AG09319 (cell line): ENCODE results near the gene TMEM41B.
"Not testable (repeated sequence)": the region's sequence is repeated elsewhere in the genome, so short reads cannot be mapped to it uniquely, and the experiment has no call there.

Experiments
- DNase-seq: peaks from one replicate; pipeline ENCODE4 v3.0.0-alpha.2; 2010; ENCODE audit warnings: low read depth; ENCODE audit errors: extremely low read depth
- CTCF ChIP-seq: IDR thresholded peaks from 2 replicates; pipeline ENCODE4 v1.5.1; 2011; ENCODE audit warnings: low read depth, mild to moderate bottlenecking, inconsistent platforms, low read length, moderate library complexity

The TMEM41B gene

GRCh38 chr11:9341638-9342178, 27.3 kb upstream of the TMEM41B start:
- TF ChIP-seq CTCF, result no peak
- DNase-seq, result no peak

GRCh38 chr11:9332655-9333054, 18.3 kb upstream of the TMEM41B start:
- TF ChIP-seq CTCF, result no peak
- DNase-seq, result no peak

- DNase-seq, result peak; percentile 23
- no peak for TF ChIP-seq CTCF
These were observed 16.3 kb upstream of the TMEM41B start for GRCh38 chr11:9330387-9331384.

GRCh38 chr11:9320047-9320446, 5.7 kb upstream of the TMEM41B start:
- no peak for DNase-seq
- no peak for TF ChIP-seq CTCF

GRCh38 chr11:9319377-9320001, 5.1 kb upstream of the TMEM41B start:
- DNase-seq, result not testable (repeated sequence)

GRCh38 chr11:9318442-9319376, 4.3 kb upstream of the TMEM41B start:
- not testable (repeated sequence) for DNase-seq

- no peak for DNase-seq
- TF ChIP-seq CTCF, result no peak
These were observed 1.9 kb upstream of the TMEM41B start for GRCh38 chr11:9316334-9316733.
